Stimulated activated CD4-positive, alpha-beta T cell treated with anti-CD3 and anti-CD28 coated beads, Interleukin-12 subunit alpha, Interleukin-12 subunit beta, amount 100 ng/mL, for 48 hours (primary cell): ENCODE results near the gene DUOX2.
"Not testable (repeated sequence)": the region's sequence is repeated elsewhere in the genome, so short reads cannot be mapped to it uniquely, and the experiment has no call there.

Source experiments
- DNase-seq, 3 donors: peaks; one replicate each; pipeline ENCODE4 v3.0.0-alpha.2; 2020; ENCODE audit warnings: low read depth in 2 of 3, low spot score in 1 of 3

The DUOX2 gene

DNA sequence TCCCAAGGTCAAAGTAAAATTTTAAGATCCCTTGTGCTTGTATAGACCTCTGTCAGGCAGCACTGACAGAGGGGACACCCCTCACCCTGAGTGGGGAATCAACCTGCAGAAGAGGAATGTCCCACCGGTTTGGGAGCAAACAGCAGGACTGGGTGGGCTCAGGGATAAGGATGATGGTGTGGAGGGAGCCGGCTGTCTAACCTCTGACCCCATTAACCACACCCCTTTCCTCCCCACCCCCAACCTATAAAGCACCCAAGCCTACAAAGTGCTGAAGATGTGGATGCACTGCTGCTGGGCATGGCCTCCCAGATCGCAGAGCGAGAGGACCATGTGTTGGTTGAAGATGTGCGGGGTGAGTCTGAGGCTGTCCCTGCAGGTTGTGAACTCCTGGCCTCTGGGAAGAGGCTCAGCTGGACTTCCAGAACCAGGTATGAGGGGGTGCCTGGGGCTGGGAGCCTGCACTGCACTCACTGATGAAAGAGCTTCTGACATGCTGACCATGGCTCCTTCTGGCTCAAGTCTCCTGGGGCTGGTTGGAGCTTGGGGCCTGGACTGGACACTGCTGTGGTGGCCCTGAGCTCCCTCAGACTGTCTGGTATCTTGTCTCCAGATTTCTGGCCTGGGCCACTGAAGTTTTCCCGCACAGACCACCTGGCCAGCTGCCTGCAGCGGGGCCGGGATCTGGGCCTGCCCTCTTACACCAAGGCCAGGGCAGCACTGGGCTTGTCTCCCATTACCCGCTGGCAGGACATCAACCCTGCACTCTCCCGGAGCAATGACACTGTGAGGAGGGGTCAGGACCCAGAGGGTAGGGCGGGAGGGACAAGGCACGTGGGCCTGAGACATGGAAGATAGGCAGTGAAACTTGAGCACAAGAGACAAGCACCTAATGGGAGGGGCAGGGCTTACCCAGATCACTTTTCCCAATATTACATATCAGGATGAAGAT, 25.1 kb upstream of the DUOX2 start:
- no peak for DNase-seq

DNA sequence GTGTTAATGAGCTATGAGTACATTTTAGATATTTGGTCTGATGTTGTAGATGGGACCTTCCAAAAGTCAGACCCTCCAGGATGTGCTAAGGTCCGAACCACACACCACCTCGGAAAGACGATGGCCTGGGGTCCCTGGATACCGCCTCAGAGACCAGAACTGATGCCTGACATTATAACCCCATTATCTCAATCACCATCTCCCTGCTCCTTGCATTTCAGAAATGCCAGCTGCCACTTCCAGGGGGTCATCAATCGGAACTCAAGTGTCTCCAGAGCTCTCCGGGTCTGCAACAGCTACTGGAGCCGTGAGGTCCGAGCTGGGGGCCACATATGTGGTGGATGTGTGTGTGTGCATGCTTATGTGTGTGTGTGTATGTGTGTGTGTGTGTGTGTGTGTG, 23.7 kb upstream of the DUOX2 start:
- no peak for DNase-seq

DNA sequence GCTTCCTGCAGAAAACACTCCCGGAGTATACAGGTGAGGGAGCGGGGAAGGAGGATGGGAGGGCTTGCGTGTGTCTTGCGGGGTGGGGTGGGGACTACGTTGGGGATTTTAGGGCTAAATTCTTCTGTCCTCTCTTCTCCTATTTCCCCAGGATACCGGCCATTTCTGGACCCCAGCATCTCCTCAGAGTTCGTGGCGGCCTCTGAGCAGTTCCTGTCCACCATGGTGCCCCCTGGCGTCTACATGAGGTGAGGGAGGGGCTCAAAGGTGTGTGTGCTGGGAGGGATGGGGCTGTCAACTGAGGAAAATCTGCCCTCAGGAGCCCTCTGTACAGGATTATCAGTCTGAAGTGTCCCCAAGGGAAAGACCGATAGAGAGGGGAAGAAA, 22.4 kb upstream of the DUOX2 start:
- DNase-seq, result no peak

DNA sequence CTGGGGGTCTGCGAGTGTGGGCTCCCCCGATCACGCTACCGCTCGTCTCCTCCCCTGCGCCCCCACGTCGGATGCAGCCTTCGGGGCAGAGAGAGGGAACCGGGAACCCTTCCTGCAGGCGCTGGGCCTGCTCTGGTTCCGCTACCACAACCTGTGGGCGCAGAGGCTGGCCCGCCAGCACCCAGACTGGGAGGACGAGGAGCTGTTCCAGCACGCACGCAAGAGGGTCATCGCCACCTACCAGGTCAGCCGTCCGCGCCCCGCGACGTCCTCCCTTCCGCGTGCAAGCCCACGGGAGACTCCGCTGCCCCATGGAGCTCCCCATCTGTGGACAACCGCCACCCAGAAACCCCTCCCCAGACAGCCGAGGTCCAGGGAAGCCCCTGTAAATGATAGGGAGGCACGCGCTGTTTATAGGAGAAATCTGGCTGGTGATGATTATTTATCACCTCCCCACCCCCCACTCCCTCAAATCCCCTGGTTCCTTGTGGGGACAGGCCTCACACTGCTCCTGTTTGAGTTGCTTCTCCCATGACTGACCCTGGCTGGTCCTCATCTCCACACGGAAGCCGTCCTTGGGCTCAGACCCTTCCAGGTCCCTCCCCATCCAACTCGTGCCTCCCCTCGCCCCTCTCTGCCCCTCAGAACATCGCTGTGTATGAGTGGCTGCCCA, 21.9 kb upstream of the DUOX2 start:
- not testable (repeated sequence) for DNase-seq

DNA sequence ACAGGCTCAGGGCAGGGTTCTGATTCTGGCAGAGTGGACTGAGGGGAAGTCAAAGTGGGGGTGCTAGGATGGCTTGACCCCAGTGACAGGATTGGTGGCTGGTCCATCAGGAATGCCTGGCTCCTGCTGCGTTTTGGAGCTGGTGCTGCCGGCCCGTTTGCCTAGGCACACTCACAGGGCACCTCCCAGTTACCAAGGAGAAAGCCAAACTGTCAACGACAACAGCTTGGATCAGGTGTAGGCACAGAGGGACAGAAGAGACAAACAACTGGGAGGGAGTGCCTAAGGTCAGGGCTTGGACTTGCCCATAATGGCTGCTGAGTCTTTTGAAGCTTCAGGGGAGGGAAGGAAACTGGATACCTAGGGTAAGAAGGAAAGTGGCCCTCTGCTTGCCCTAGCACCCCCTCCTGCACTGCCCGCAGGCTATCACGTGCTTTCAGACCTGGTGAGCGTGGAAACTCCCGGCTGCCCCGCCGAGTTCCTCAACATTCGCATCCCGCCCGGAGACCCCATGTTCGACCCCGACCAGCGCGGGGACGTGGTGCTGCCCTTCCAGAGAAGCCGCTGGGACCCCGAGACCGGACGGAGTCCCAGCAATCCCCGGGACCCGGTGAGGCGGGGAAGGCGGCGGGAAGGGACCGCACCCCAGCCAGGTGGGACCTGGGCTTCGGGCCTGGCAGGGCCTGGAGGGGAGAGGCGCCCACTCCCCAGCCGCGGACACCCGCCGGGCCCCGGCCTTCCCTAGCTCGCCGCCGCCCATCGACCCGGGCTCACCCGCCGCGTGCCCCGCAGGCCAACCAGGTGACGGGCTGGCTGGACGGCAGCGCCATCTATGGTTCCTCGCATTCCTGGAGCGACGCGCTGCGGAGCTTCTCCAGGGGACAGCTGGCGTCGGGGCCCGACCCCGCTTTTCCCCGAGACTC, 21.0 kb upstream of the DUOX2 start:
- DNase-seq, result no peak

DNA sequence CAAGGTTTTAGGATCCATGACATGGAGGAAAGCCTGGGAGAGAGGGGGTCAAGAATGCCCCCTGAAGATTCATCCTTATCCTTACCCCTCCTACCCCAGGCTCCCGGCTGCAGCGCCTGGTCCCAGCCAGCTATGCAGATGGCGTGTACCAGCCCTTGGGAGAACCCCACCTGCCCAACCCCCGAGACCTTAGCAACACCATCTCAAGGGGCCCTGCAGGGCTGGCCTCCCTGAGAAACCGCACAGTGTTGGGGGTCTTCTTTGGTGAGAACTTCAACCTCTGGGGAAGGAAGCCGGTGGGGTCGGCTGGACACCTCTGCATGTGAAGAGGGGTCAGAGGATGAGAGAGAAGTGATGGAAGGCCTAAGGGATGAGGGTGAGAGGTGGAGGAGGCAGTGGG, 20.1 kb upstream of the DUOX2 start:
- DNase-seq, result no peak

DNA sequence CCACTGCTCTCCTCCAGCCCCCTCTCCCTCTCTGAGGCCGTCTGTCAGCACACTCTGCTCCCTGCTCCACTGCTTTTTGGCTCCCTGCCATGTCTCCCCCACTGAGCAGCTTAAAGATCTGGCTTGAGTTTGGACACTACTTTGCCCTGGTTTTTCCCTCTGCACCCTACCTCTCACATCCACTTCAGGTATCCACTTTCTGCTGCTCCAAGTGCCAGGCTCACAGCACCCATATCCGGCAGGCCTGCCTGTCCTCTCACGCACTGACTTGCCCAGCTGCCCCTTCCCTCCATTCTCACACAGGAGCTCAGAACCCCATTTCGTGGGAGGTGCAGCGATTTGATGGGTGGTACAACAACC, 19.6 kb upstream of the DUOX2 start:
- DNase-seq, result no peak

DNA sequence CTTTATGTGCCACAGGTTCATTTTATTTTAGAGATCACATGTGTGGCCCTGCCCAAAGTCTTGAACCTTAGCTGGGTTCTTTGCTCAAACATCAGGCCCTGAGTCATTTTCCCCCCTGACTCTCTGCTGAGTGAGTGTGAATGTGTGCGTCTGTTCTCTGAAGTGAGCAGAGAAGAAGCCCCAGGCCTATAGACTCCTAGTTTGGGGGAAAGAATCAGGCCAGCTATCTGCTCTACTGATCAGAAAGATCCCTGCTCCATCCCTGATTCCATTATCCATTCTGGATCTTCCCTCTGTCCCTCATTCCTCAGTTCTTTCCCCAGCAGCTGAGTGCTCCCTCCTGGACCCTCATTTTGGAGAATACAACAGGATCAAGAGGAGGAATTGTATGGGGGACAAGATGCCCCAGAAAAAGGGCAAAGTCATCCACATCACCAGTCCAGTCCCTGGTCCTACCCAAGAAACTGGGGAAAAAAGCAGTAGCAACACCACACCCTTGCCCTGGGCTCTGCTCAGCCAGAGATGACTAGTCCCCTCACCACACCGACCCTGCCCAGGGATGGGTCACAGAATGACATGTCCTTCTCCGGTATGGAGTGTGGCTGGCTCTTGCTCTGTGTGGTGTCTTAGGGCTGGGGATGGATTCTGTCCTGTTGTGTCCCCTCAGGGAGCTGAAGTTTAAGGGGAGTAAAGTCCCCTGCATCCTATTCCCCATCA, 19.0 kb upstream of the DUOX2 start:
- DNase-seq, result no peak

DNA sequence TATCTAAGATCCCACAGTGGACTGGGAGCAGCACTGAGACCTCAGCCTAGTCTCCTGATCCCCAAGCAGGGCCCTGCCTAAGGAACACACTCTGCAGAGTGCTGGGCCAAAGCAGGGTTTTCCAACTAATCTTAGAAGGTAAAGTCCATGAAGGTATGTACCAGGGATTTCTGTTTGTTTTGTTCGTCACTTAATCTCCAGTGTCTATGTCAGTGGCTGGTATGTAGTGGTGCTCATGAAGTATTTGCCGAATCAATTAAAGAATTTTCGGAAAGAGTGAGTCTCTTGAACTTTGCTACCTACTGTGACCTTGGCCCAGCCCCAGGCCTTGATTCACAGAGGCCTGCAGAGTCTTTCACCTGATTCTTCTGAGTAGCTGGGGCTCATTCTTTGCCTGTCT, 17.5 kb upstream of the DUOX2 start:
- no peak for DNase-seq

DNA sequence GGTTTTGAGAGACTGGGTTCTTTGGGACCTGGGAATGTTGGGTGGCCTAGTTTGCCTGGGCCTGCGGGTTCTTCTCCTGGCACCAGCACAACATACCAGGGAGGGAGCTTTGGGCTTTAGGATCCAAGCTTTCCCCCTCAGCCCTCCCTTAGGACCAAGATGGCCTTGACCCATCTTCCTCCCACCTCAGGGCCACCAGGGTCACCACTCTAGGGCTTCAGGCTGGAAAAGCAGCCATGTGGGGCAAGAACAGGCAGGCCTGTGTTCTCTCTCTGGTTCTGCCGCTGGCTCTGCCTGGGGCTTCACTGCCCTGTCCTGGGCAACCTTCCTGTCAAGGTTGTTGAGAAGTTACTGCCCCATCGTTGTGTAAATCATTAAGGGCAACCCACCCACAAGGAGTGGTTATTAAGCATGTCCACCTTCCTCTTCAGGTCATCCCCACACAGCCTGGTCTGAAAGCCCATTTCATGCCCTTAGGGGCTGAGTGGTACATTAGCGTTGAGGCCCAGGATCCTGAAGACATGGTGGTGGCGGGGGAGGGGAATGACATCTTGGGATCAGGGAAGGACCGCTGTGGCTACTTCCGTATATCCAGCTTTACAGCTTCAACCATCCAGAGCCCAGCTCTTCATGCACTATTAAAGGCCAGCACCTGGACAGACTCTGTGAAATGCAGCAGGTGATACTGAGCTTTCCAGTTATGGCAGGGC, 16.5 kb upstream of the DUOX2 start:
- DNase-seq, result no peak

DNA sequence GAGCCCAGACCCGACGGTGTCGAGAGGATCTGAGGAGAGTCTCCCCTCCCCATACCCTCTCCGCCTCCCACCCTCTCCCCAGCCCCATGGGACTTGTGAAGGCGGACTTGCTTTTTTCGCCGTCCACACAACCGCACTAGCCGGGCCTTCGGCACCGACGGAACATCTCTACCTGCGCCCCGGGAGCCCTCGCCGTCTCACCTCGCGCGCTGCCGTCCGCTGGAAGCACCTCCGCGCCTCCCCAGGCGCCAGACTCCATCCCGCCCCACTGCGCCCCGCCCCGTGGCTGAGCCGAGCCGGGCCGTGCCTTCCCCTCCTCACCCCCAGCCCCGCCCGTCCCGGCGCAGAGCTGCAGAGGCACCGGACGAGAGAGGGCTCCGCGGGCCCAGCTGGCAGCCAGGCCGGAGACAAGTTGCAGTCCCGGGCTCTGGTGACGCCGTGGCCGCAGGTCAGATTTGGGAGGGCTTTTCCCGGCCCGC, 15.7 kb upstream of the DUOX2 start, which contains the start of the genes DUOX1 and DUOXA1:
Gene DUOX1, plus strand, starts transcription at position 344 of the 479 bp plus-strand sequence. CDS start 1,973 bp downstream, outside the sequence.
Gene DUOXA1, minus strand, starts transcription at position 229 of the 479 bp plus-strand sequence. CDS start 6,865 bp downstream, outside the sequence.
- peak in 1 of 3 donors; percentile 23 for DNase-seq

DNA sequence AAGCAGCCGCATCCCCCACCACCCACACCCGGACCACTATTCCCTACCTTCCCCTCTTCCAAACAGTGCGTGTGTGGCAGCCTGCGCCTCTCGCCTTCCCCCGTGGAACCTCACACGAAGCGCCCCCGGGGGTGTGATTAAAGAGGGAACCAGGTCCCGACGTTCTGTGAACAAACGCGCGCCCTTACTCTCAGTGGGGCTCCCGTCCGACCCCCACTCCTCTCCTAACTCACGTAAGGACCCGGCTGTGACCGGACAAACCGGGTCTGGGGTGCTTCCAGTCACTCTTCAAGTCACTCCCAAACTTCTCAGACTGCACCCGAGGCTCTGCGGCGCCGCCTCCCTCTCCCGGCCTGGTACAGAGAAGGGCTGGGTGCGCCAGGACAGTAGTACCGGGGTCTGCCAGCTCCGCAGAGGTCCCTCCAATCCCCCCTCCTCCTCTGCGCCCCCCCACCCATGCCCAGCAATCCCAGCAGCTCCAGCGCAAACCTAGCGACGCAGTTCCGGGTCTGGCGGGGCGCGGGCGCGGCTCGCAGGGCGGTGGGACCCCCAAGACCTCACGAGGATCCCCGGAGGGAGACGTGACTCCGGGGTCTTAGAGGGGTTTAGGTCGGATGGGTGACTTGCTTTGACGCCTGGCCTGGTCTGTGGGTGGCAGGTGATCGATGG, 15.1 kb upstream of the DUOX2 start:
- no peak for DNase-seq

DNA sequence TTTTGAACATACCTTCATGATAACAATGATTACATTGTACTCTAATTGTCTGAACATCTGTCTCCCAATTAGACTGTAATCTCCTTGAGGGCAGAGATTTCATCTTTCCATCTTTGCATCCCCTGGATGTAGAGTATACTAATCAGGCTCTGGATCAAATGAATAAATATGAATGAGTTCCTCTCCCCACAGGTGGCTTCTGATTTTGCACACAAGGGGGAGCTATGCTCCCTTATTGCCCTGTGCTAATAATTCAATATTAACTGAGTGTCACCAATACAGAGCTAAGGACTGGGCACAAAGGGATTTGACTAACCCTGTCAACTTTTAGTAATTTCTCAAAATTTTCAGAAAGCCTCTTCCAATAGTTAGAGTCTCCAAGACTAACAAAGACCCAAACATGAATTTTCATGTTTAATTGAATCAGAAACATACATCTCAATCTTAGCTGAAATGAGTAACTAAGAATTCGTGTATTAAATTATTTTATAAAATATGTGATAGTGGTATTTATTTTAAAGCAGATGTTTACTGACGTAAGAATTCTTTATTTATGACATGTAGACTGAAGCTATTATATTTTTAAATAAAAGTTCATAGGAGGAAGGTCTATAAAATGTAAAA, 12.7 kb upstream of the DUOX2 start:
- peak in 1 of 3 donors; percentile 36 for DNase-seq

DNA sequence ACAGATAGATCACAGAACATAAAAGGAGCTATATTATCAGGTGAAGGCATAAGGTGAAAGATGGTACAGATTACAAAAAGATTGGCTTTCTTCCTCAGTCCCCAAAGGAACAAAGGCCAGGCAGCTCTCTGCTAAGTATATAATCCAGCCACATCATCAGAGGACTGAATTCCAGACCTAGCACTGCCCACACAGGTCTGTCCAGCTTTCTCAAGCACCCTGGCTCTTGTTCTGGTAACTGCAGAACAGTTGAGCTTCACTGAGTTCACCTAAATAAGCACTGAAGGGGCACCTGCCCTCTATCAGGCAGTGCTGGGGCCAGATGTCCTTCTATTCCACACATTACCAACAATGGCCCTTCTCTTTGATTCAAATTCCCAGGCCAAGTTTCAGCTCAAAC, 9.4 kb upstream of the DUOX2 start:
- no peak for DNase-seq

DNA sequence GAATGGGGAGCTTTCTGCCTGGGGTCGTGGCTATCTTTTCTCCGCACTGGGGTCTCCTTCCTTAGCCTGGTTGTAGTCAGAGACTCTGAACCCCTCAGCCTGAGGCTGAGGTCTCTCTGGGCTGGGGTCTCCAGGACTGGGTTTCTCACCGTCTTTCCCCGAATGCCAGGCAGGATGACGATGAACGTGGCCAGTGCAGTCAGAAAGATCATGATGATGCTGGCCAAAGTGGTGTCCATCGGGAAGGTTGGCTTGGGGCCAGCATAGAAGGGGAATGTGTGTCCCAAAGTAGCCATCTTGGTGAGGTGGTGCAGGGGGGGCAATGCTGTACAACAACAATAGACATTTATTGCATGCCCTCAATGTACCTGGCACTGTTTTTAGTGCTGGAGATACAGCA, 8.7 kb upstream of the DUOX2 start:
- no peak for DNase-seq

DNA sequence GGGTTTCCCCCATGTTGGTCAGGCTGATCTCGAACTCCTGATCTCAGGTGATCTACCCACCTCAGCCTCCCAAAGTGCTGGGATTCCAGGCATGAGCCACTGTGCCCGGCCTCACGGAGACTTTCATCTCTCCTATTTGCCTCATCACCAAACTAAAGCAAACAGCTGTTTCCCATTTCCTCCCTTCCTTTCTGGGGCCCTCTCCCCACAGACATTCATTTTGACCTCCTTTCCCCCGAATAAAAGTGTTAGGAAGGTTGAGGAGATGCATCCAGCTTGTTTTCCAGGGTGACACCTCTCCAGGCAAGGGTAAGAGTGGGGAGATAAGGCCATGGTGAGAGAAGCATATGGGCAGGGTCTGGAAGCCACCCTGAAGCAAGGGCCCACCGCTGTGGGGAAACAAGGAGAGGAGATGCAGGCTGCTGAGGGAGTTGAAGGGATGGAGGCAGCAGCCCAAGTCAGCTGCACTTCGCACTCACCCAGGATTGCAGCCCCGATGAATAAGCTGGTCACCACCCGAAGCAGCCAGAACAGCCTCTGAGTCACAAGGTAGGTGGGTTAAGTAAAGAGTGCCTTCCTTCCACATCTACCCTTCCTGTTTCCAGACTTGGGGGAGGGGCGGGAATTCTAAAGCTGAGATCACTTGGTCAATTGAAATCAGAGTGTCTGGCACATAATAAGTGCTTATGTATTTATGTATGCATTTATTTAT, 7.9 kb upstream of the DUOX2 start:
- DNase-seq, result no peak

DNA sequence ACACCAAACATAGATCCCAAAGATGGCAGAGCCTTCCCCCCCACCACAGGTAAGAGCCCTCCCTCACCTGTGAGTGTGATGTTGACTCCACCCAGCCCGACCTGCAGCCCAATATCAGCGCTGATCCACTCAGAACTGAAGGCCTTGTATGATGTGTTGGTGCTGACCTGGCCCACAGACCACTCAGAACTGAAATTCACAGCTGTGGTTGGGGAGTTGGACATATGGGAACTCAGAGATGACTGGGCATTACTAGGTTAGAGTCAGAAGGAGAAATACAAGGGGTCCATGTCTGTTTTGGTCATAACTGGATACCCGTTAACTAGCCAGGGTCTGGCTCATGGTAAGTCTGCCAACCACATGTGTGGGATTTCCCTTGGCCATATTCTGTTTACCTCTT, 7.0 kb upstream of the DUOX2 start:
- DNase-seq, result no peak
